ENCODE results near the gene MAP3K6.

Gene MAP3K6

GRCh38 chr1:27380224-27380623, 13.5 kb upstream of the MAP3K6 start:
- H3K4me3 ChIP-seq (ENCODE audit: low read depth, low read length), result no peak overlapping the region
- TF ChIP-seq CTCF (IDR thresholded peaks at IDR 0.05; ENCODE audit: low read depth, low read length), result no peak

GRCh38 chr1:27379564-27380122, 12.9 kb upstream of the MAP3K6 start:
- H3K4me3 ChIP-seq (ENCODE audit: low read depth, low read length), result no peak overlapping the region
- TF ChIP-seq CTCF (IDR thresholded peaks at IDR 0.05; ENCODE audit: low read depth, low read length), result no peak

GRCh38 chr1:27377760-27378495, 11.2 kb upstream of the MAP3K6 start:
- no peak overlapping the region for H3K4me3 ChIP-seq (ENCODE audit: low read depth, low read length)
- no peak for TF ChIP-seq CTCF (IDR thresholded peaks at IDR 0.05; ENCODE audit: low read depth, low read length)

DNA sequence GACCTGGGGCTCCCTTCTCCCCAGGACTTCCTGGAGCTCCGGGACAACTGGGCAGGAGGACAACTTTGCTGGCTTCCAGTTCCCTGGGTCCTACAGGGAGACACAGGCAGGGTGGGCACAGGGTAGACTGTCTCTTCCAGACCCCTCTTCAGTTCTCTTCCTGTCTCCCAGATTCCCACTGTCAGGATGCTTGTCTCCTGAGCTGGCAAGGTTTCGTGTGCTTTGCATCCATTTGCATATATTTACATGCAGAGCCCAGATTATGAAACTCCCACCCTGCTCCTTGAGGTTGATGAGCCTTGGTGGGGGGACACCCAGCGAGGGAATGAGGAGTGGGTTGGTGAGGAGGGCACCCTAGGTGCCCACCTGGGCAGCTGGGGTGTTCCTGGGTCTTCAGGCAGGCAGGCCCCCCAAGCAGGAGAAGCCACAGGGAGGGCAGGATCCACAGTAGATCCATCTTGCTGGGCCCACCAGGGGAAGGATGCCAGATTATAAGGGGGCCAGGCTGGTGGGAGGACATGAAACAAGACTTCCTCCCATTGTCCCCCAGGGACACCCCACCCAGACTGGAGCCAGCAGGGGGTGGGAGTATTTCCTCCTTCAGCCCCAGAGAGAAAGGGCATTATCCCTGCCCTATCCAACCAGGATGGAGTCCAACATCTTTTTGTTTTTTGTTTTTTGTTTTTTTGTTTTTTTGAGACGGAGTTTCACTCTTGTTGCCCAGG, 7.8 kb upstream of the MAP3K6 start, which contains the start of gene FCN3:
Gene FCN3 (minus strand): TSS at position 463 of the 725 bp plus-strand sequence. CDS start 6 bp downstream, at position 457.
- TF ChIP-seq CTCF (IDR thresholded peaks at IDR 0.05; ENCODE audit: low read depth, low read length), result no peak
- H3K4me3 ChIP-seq (ENCODE audit: low read depth, low read length), result no peak within 1 kb of the TSS

DNA sequence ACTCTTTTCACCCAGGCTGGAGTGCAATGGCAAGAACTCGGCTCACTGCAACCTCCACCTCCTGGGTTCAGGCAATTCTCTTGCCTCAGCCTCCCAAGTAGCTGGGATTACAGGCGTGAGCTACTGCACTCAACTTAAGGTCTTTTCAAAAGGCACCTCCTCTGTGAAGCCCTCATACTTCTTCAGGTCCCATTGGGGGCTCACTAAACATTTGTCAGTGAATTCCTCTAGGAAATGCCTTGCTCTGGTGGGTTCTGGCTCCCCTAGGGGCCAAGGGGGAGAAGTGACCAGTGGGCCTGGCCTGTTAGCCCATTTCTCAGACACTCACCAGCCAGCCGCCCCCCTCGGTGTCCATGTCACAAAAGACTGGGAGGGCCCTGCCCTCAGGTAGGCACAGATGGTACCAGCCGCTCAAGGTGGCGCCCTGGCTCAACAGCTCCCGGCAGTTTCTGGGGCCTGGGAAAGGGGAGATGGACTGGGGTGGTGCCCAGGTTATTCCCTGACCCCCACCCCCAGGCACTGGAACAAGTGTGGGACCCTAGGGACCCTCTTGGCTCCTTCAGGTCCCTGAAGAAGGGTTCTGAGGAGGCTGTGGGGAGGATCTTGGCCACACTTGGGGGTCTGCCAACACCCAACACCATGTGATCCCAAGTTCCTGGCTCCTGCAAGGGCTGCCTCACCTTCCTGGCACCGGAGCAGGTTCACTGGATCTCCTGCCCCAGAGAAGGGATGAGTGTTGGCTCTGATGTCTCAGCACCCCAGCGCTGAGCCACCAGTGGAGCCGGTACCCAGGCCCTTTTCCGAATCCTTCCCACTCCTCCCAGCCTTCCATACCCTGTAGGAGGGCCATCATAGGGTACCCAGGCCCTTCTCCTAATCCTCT, 6.3 kb upstream of the MAP3K6 start:
- TF ChIP-seq CTCF (IDR thresholded peaks at IDR 0.05; ENCODE audit: low read depth, low read length), result 0 out of 2 replicates have a peak, but pooled peaks have one; percentile 18
- no peak overlapping the region for H3K4me3 ChIP-seq (ENCODE audit: low read depth, low read length)

GRCh38 chr1:27372022-27372807, 5.5 kb upstream of the MAP3K6 start:
- no peak overlapping the region for H3K4me3 ChIP-seq (ENCODE audit: low read depth, low read length)
- no peak for TF ChIP-seq CTCF (IDR thresholded peaks at IDR 0.05; ENCODE audit: low read depth, low read length)
